Glutamatergic neuron (in vitro differentiated cells): ENCODE data around the gene C15orf40. TPM values are rescaled to one million over a fixed set of nuclear protein-coding genes. Genes with fewer than 3 reads are reported as not detected.

Experiments
- DNase-seq: peaks from one replicate; pipeline ENCODE4 v3.0.0; 2022
- H3K27ac Mint-ChIP-seq: one replicate; pipeline ENCODE4 v1.8.0; 2020; ENCODE audit warnings: mild to moderate bottlenecking, mixed read lengths, inconsistent platforms; ENCODE audit not compliant: unreplicated experiment
- H3K27me3 Mint-ChIP-seq: one replicate; pipeline ENCODE4 v1.8.0; 2020; ENCODE audit warnings: mild to moderate bottlenecking, moderate library complexity, mixed read lengths, inconsistent platforms; ENCODE audit not compliant: unreplicated experiment
- H3K36me3 Mint-ChIP-seq: one replicate; pipeline ENCODE4 v1.8.0; 2020; ENCODE audit warnings: mild to moderate bottlenecking, mixed read lengths, inconsistent platforms; ENCODE audit not compliant: unreplicated experiment
- H3K4me1 Mint-ChIP-seq: one replicate; pipeline ENCODE4 v1.8.0; 2020; ENCODE audit warnings: mild to moderate bottlenecking, low read depth, mixed read lengths, inconsistent platforms; ENCODE audit not compliant: unreplicated experiment
- H3K4me3 Mint-ChIP-seq: one replicate; pipeline ENCODE4 v1.8.0; 2020; ENCODE audit warnings: mild to moderate bottlenecking, mixed read lengths, inconsistent platforms; ENCODE audit not compliant: unreplicated experiment
- H3K9me3 Mint-ChIP-seq: one replicate; pipeline ENCODE4 v1.8.0; 2020; ENCODE audit warnings: mild to moderate bottlenecking, moderate library complexity, mixed read lengths, inconsistent platforms; ENCODE audit not compliant: unreplicated experiment
- CTCF ChIP-seq: fragments of 200-600 bp; sonication (generic); IDR thresholded peaks from one replicate; pipeline ENCODE4 v1.5.0; 2021; ENCODE audit not compliant: partially characterized antibody, unreplicated experiment
- long read RNA-seq: library from polyadenylated mRNA; unstranded; transcript quantifications from one replicate; pipeline ENCODE4 v2.0.0, GENCODE V29; 2020; ENCODE audit not compliant: unreplicated experiment
- total RNA-seq: library from RNA; stranded (reverse); fragmentation: NEBNext Ultra II Directional; extraction: Animal tissue kit (Norgen Biotek cat#: 25700); gene quantifications from one replicate; pipeline ENCODE4 v1.2.1, GENCODE V29; 2021; ENCODE audit not compliant: unreplicated experiment

Gene C15orf40
- 29.6 TPM for total RNA-seq
- long read RNA-seq, full-length matches to known transcripts: 4 of 9 reads
- long read RNA-seq, partial matches to known transcripts: 1 of 9 reads
- long read RNA-seq, other reads (novel, unspliced or antisense): 4 of 9 reads

- Mint-ChIP-seq H3K4me1 (peaks cover 23% of the 10 kb centered on the region), H3K4me3 (peak within 1 kb of the TSS; percentile 100), H3K36me3 (peaks cover 15% of the 10 kb centered on the region), H3K9me3 (peaks cover 17% of the 10 kb centered on the region), H3K27me3 (peaks cover 4% of the 10 kb centered on the region), H3K27ac (peak within 1 kb of the TSS; percentile 100)
- DNase-seq: peak; percentile 92
- no peak for TF ChIP-seq CTCF
These were observed at the start of gene C15orf40 for GRCh38 chr15:83011271-83012075. Gene C15orf40, minus strand, starts transcription at chr15:83011639. Its CDS starts 32 bp downstream, at chr15:83011607.

DNA sequence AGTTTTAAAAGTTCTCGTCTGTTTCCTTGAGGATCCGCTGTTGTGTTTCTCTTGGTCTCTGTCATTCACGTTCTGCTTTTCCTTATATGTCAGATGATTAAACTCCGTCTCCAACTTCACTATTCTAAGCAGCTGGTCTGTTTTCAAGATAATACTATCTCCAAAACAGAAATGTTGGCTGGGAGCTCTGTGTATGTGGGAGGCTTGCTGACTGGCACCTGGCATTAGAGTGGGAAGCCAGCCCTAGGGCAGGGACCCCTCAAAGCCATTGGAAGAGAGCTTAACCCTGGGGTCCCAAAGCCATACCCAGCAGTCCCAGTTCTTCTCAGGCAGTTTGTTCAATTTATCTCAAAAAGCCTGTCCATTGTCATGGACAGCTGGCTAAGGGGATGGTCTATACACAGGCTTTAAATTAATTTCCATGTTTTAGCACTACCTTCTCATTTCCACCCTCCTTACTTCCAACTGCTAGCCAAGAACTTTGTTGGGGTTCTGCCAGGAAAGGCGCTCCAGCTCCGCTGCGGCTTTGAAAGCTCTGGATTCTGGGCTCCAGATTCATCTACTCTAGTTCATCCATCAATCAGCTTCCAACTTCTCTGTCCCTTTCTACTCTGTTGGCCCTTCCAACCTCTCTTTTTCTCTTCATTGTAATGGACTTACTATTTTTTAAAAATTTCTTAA lies 46.4 kb upstream of the C15orf40 start:
- Mint-ChIP-seq H3K4me1 (no peaks in the 10 kb centered on the region), H3K4me3 (no peak overlapping the region), H3K27me3 (no peaks in the 10 kb centered on the region), H3K36me3 (no peaks in the 10 kb centered on the region), H3K27ac (no peak overlapping the region), H3K9me3 (no peaks in the 10 kb centered on the region)
- TF ChIP-seq CTCF: no peak
- no peak for DNase-seq

DNA sequence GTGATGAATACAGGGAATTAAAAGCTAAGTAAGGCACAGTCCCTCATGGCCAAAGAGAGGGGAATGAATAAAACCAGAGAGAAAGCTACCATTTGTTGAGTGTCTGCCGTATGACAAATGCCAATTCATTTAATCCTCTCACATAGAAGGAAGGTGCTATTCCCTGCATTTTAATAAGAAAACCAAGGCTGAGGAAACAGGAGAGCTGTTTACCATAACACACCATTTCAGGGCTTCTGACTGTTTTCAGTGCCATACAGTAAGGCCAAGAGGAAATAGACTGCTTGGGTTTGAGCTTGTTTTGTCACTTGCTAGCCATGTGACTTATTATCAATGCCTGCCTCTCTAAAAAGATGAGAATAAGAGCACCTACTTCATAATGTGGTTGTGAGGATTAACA lies 45.6 kb upstream of the C15orf40 start:
- TF ChIP-seq CTCF: no peak
- DNase-seq: no peak
- Mint-ChIP-seq H3K36me3 (no peaks in the 10 kb centered on the region), H3K27me3 (no peaks in the 10 kb centered on the region), H3K4me3 (no peak overlapping the region), H3K4me1 (no peaks in the 10 kb centered on the region), H3K27ac (no peak overlapping the region), H3K9me3 (no peaks in the 10 kb centered on the region)

DNA sequence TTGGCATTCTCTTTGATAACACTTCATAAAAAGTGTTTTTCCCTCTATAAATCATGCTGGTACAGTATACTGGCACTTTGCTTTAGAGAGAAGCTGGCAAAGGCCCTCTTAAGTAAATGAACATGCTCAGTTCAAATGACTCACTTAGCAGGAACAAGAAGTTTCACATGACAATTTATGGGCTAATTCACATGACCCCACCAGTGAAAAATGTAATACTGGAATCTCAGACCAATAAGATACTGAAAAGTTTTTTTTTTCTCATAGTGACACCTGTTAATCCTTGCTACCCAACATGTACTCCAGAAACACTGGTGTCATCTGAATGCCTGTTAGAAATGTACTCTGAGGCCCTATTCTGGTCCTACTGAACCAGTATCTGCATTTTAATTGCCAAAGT lies 41.7 kb upstream of the C15orf40 start:
- Mint-ChIP-seq H3K27ac (no peak overlapping the region), H3K4me3 (no peak overlapping the region), H3K27me3 (no peaks in the 10 kb centered on the region)

More for the DNA sequence above, 41.7 kb upstream of the C15orf40 start:
- Mint-ChIP-seq H3K36me3 (no peaks in the 10 kb centered on the region), H3K9me3 (no peaks in the 10 kb centered on the region), H3K4me1 (no peaks in the 10 kb centered on the region)
- no peak for TF ChIP-seq CTCF
- DNase-seq: no peak
